Aorta (tissue), 5 donors: ENCODE data around the gene ENDOV. TPM values are rescaled to one million over a fixed set of nuclear protein-coding genes. Genes with fewer than 3 reads are reported as not detected.

ENCODE experiments used
- ATAC-seq: fragments of 200-7000 bp; cut with Tn5 transposase; one replicate; pipeline ENCODE4 v1.9.1; 2022; ENCODE audit warnings: moderate library complexity; ENCODE audit not compliant: low FRiP score
- DNase-seq, 2 donors: peaks; one replicate each; pipeline ENCODE4 v3.0.0-alpha.2; 2020
- H3K27ac ChIP-seq, 2 donors: one replicate each; pipeline ENCODE4 v1.5.1; 2013; ENCODE audit warnings: low read length in 2 of 2, mild to moderate bottlenecking in 2 of 2, moderate library complexity in 2 of 2, control low read depth in 1 of 2, inconsistent platforms in 1 of 2, low read depth in 1 of 2
- H3K27me3 ChIP-seq, 2 donors: one replicate each; pipeline ENCODE4 v1.6.1; 2013; ENCODE audit warnings: control low read depth in 1 of 2, low read length in 1 of 2, mild to moderate bottlenecking in 1 of 2, moderate library complexity in 1 of 2; ENCODE audit not compliant: insufficient read depth in 2 of 2, control insufficient read depth in 1 of 2
- H3K36me3 ChIP-seq, 2 donors: one replicate each; pipeline ENCODE4 v1.6.1; 2013; ENCODE audit warnings: control low read depth in 1 of 2, low read length in 1 of 2, mild to moderate bottlenecking in 1 of 2; ENCODE audit not compliant: insufficient read depth in 2 of 2, control insufficient read depth in 1 of 2
- H3K4me1 ChIP-seq, 2 donors: one replicate each; pipeline ENCODE4 v1.6.1; 2013; ENCODE audit warnings: low read length in 2 of 2, control low read depth in 1 of 2, mild to moderate bottlenecking in 1 of 2, moderate library complexity in 1 of 2; ENCODE audit not compliant: insufficient read depth in 2 of 2, control insufficient read depth in 1 of 2
- H3K4me3 ChIP-seq, 2 donors: one replicate each; pipeline ENCODE4 v1.5.1; 2013; ENCODE audit warnings: low read length in 2 of 2, control low read depth in 1 of 2, mild to moderate bottlenecking in 1 of 2
- H3K9me3 ChIP-seq: one replicate; pipeline ENCODE4 v1.6.1; 2013; ENCODE audit warnings: mild to moderate bottlenecking, low read length; ENCODE audit not compliant: control insufficient read depth
- WGBS, 2 donors: extraction: QIAGEN DNeasy Blood & Tissue Kit; methylation state at CpG; one replicate each; pipeline ENCODE4 v1.1.7; 2013; 5-methylcytosine and 5-hydroxymethylcytosine counted together
- intact Hi-C, 2 donors: fragments of 100-400 bp; cut with DNase I; formaldehyde crosslinking; loops; one replicate each; pipeline versions ENCODE4 v1.14.2 to v1.15.0; 2022
- polyA plus RNA-seq, 2 donors: library from polyadenylated mRNA; stranded (reverse); fragments of 200-250 nt; gene quantifications; one replicate each; pipeline ENCODE4 v1.2.3, GENCODE V29; 2013
- total RNA-seq, 2 donors: library from RNA; stranded (reverse); fragmentation: NEBNext Ultra II Directional; extraction: Animal tissue kit (Norgen Biotek cat#: 25700); gene quantifications; one replicate each; pipeline ENCODE4 v1.2.1, GENCODE V29; 2021
- donor health status: healthy with polysubstance abuse.
- donor health status: Bipolar disorder and iron deficiency.
- donor health status: DM: no; HTN: no; CAD: no.
- donor health status: DM: no; HTN: no; CAD: no.
- donor health status: DM: yes; HTN: yes; CAD: no.

ENDOV gene
- total and polyA plus RNA-seq, 4 donors = 14.3 to 28.2 (median 20.4) TPM

- Histone ChIP-seq H3K4me3 (no peak overlapping the region), H3K36me3 (no peaks in the 10 kb centered on the region), H3K27me3 (no peaks in the 10 kb centered on the region), H3K4me1 (no peaks in the 10 kb centered on the region), H3K9me3 (no peaks in the 10 kb centered on the region), H3K27ac (no peak overlapping the region)
- 94 to 98% methylated on average over 4 to 5 of the region's 5 CpGs for WGBS, 2 donors
- intact Hi-C loops = no loop called here
- DNase-seq (no peak), ATAC-seq (no peak)
Observed at GRCh38 chr17:80438806-80439205, 23.8 kb downstream of the ENDOV start.

DNA sequence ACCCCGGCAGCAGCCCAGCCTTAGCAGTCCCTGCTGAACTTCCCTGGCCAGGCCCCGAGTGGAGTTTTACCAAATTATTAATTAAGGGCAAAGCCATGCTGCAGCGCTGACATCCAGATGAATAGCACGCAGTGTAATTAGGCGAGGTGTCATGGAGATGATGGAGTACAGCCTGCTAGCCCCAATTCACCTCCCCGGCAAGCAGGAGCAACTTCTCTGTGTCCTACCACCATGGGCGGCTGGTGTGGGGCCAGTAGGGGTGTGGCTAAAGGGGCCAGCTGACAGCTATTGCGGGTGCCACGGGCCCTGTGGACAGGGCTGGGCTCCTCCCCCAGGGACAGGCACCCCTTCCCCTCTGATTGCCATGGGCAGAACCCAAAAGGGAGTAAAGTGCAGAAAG lies 24.5 kb downstream of the ENDOV start:
- 78 to 80% methylated on average over 9 of the region's 9 CpGs for WGBS, 2 donors
- no peak for DNase-seq
- Histone ChIP-seq H3K36me3 (no peaks in the 10 kb centered on the region), H3K27me3 (no peaks in the 10 kb centered on the region), H3K4me1 (no peaks in the 10 kb centered on the region), H3K4me3 (no peak overlapping the region), H3K9me3 (no peaks in the 10 kb centered on the region), H3K27ac (no peak overlapping the region)
- no peak for ATAC-seq
- intact Hi-C loops = no loop called here

GRCh38 chr17:80441133-80441578 lies 26.2 kb downstream of the ENDOV start:
- H3K27ac ChIP-seq = no peak overlapping the region
- intact Hi-C loops = no loop called here
- 20 to 23% methylated on average over 14 of the region's 14 CpGs for WGBS, 2 donors
- H3K27me3 ChIP-seq = no peaks in the 10 kb centered on the region
- no peaks in the 10 kb centered on the region for H3K9me3 ChIP-seq
- H3K36me3 ChIP-seq = no peaks in the 10 kb centered on the region
- DNase-seq (peak in 1 of 2 donors; percentile 85), ATAC-seq (no peak)
- H3K4me1 ChIP-seq = no peaks in the 10 kb centered on the region
- no peak overlapping the region for H3K4me3 ChIP-seq

GRCh38 chr17:80441598-80442322 lies 26.8 kb downstream of the ENDOV start:
- no peak overlapping the region for H3K4me3 ChIP-seq
- H3K27ac ChIP-seq = no peak overlapping the region
- no peaks in the 10 kb centered on the region for H3K9me3 ChIP-seq
- intact Hi-C loops = no loop called here
- no peaks in the 10 kb centered on the region for H3K36me3 ChIP-seq
- WGBS, 2 donors = 90 to 91% methylated on average over 14 of the region's 14 CpGs
- ATAC-seq = no peak
- no peak for DNase-seq
- no peaks in the 10 kb centered on the region for H3K4me1 ChIP-seq
- no peaks in the 10 kb centered on the region for H3K27me3 ChIP-seq

- Histone ChIP-seq H3K36me3 (no peaks in the 10 kb centered on the region), H3K9me3 (no peaks in the 10 kb centered on the region), H3K4me1 (no peaks in the 10 kb centered on the region), H3K27me3 (no peaks in the 10 kb centered on the region), H3K27ac (no peak overlapping the region), H3K4me3 (no peak overlapping the region)
- no peak for ATAC-seq
- DNase-seq = no peak
- WGBS, 2 donors = 88 to 89% methylated on average over 12 of the region's 12 CpGs
- intact Hi-C loops = no loop called here
Observed at GRCh38 chr17:80442323-80442659, 27.3 kb downstream of the ENDOV start.

- Histone ChIP-seq H3K27ac (no peak overlapping the region), H3K9me3 (no peaks in the 10 kb centered on the region), H3K27me3 (no peaks in the 10 kb centered on the region), H3K36me3 (no peaks in the 10 kb centered on the region), H3K4me3 (no peak overlapping the region), H3K4me1 (no peaks in the 10 kb centered on the region)
- intact Hi-C loops = no loop called here
- DNase-seq (no peak), ATAC-seq (no peak)
- 72 to 95% methylated on average over 4 of the region's 4 CpGs for WGBS, 2 donors
Observed at GRCh38 chr17:80442764-80443163, 27.8 kb downstream of the ENDOV start.

DNA sequence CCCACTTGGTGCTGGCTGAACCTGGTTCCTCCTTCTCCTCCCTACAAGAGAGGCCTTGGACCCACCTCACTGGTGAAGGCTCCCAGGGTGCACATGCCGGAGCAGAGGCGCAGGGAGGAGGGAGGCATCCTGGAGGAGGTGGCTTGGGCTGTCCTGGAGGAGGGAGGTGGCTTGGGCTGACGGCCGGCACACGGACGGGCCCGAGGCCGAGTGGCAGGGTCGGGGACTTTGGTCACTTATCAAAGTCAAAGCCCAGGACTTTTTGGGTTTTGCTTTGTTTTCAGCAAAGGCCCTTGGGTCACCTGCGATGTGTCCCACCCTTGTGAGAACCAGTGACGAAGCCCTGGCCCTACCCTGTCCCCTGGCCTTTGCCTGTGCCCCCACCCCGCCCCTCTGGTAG lies 28.5 kb downstream of the ENDOV start:
- H3K27me3 ChIP-seq = no peaks in the 10 kb centered on the region

GRCh38 chr17:80443916-80444643 lies 29.1 kb downstream of the ENDOV start:
- Histone ChIP-seq H3K27ac (no peak overlapping the region), H3K4me1 (no peaks in the 10 kb centered on the region), H3K4me3 (no peak overlapping the region), H3K27me3 (no peaks in the 10 kb centered on the region), H3K9me3 (no peaks in the 10 kb centered on the region), H3K36me3 (no peaks in the 10 kb centered on the region)
- DNase-seq = no peak
- WGBS, 2 donors = 33 to 37% methylated on average over 28 to 31 of the region's 31 CpGs
- intact Hi-C loops = no loop called here
- no peak for ATAC-seq

More for the DNA sequence above, 28.5 kb downstream of the ENDOV start:
- Histone ChIP-seq H3K27ac (no peak overlapping the region), H3K4me1 (no peaks in the 10 kb centered on the region), H3K36me3 (no peaks in the 10 kb centered on the region), H3K4me3 (no peak overlapping the region), H3K9me3 (no peaks in the 10 kb centered on the region)
- DNase-seq = no peak
- intact Hi-C loops = no loop called here
- ATAC-seq = no peak
- WGBS, 2 donors = 43 to 49% methylated on average over 12 of the region's 12 CpGs

- H3K27me3 ChIP-seq = no peaks in the 10 kb centered on the region
- intact Hi-C loops = no loop called here
- H3K4me1 ChIP-seq = no peaks in the 10 kb centered on the region
- DNase-seq (no peak), ATAC-seq (no peak)
- no peaks in the 10 kb centered on the region for H3K36me3 ChIP-seq
- no peak overlapping the region for H3K4me3 ChIP-seq
- H3K9me3 ChIP-seq = no peaks in the 10 kb centered on the region
- 68 to 76% methylated on average over 3 to 6 of the region's 6 CpGs for WGBS, 2 donors
- no peak overlapping the region for H3K27ac ChIP-seq
Observed at GRCh38 chr17:80444644-80444979, 29.6 kb downstream of the ENDOV start.
